Neural cell (in vitro differentiated cells): ENCODE measurements around the gene MIB1.

Source experiments
- EZH2 ChIP-seq: fragments of 200-600, 300-800 bp; shearing (Covaris generic), sonication (generic); IDR thresholded peaks from 2 replicates; pipeline ENCODE4 v1.6.1; 2014; ENCODE audit warnings: antibody characterized with exemption, low read length, borderline replicate concordance, mild to moderate bottlenecking; ENCODE audit not compliant: insufficient read depth, poor library complexity, severe bottlenecking
- RAD21 ChIP-seq: fragments of 450-650 bp; conservative IDR thresholded peaks from 2 replicates; pipeline ENCODE4 v1.6.1; 2014; ENCODE audit warnings: antibody characterized with exemption, mild to moderate bottlenecking, moderate library complexity
- SMC3 ChIP-seq: fragments of 450-650 bp; conservative IDR thresholded peaks from 2 replicates; pipeline ENCODE4 v1.6.1; 2014; ENCODE audit warnings: antibody characterized with exemption, mild to moderate bottlenecking, moderate library complexity; ENCODE audit not compliant: poor library complexity
- TAF1 ChIP-seq: IDR thresholded peaks from 2 replicates; pipeline ENCODE4 v1.6.1; 2012; ENCODE audit warnings: low read depth
- TF ChIP-seq, protein P1 (sequence below): fragments of 450-650 bp; IDR thresholded peaks from 2 replicates; pipeline ENCODE4 v1.5.1; 2014; ENCODE audit warnings: antibody characterized with exemption, mild to moderate bottlenecking, moderate library complexity; ENCODE audit not compliant: poor library complexity, severe bottlenecking

DNA sequence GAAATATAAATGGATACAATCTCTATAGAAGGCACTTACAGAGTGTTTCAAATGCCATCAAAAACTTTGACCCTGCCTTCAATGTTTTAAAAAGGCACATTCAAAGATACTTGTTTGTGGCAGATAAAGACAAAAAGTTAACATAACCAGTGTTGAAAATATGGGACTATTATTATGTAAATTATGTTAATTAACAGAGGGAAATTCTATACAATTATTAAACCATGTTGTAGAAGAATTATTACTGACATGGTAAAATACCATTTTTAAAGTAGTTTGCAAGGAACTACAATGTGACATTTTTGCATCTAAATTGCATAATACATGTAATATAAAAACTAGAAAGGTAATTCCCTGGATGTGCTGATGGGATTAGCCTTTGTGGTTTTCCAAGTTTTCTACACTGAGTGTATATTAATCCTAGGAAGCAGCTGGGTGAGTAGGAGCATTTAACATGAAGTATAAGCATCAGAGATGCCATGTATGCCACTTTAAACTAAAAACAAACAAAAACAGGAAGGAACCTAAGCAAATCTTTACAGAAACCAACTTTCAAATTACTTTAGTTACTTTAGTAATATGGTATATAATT, 21.7 kb downstream of the MIB1 start:
- TF ChIP-seq, protein P1, sequence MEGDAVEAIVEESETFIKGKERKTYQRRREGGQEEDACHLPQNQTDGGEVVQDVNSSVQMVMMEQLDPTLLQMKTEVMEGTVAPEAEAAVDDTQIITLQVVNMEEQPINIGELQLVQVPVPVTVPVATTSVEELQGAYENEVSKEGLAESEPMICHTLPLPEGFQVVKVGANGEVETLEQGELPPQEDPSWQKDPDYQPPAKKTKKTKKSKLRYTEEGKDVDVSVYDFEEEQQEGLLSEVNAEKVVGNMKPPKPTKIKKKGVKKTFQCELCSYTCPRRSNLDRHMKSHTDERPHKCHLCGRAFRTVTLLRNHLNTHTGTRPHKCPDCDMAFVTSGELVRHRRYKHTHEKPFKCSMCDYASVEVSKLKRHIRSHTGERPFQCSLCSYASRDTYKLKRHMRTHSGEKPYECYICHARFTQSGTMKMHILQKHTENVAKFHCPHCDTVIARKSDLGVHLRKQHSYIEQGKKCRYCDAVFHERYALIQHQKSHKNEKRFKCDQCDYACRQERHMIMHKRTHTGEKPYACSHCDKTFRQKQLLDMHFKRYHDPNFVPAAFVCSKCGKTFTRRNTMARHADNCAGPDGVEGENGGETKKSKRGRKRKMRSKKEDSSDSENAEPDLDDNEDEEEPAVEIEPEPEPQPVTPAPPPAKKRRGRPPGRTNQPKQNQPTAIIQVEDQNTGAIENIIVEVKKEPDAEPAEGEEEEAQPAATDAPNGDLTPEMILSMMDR = no peak
- no peak for TF ChIP-seq RAD21
- TF ChIP-seq TAF1 = no peak
- TF ChIP-seq EZH2 = no peak
- TF ChIP-seq SMC3 = no peak
